K562 (cell line): ENCODE results near the gene SKOR1. TPM values are rescaled to one million over a fixed set of nuclear protein-coding genes. Genes with fewer than 3 reads are reported as not detected.

Source experiments
- C11orf30 ChIP-seq: fragments of 450-650 bp; IDR thresholded peaks from 2 replicates; pipeline ENCODE4 v1.6.1; 2016; ENCODE audit warnings: low read depth, mild to moderate bottlenecking
- CBX8 ChIP-seq: fragments of 200-600 bp; sonication (generic); IDR thresholded peaks from 2 replicates; pipeline ENCODE4 v1.6.1; 2012; ENCODE audit warnings: borderline replicate concordance, mixed run types, low read depth, mild to moderate bottlenecking, moderate library complexity, mixed read lengths, low read length, control low read depth, inconsistent platforms; ENCODE audit not compliant: poor library complexity, severe bottlenecking; ENCODE audit errors: extremely low read depth
- CHCHD3 ChIP-seq: fragments of 250-450 bp; sonication (Bioruptor Pico); IDR thresholded peaks from 2 replicates; pipeline ENCODE4 v2.1.2; 2022; ENCODE audit warnings: mild to moderate bottlenecking
- DDX20 ChIP-seq: fragments of 450-650 bp; IDR thresholded peaks from 2 replicates; pipeline ENCODE4 v1.6.1; 2016; ENCODE audit warnings: missing genetic modification characterization, low read depth, mild to moderate bottlenecking, missing compliant biosample characterization, moderate library complexity
- FOXA1 ChIP-seq: fragments of 450-650 bp; IDR thresholded peaks from 2 replicates; pipeline ENCODE4 v1.6.1; 2016; ENCODE audit warnings: mild to moderate bottlenecking, borderline replicate concordance
- HMG20A ChIP-seq: fragments of 450-650 bp; formaldehyde crosslinking; conservative IDR thresholded peaks from 2 replicates; pipeline ENCODE4 v1.4.0; 2020; ENCODE audit warnings: mild to moderate bottlenecking, mixed read lengths
- HMGN3 ChIP-seq: IDR thresholded peaks from 2 replicates; pipeline ENCODE4 v1.6.1; 2011; ENCODE audit warnings: borderline replicate concordance, low read depth, mild to moderate bottlenecking, mixed read lengths, low read length; ENCODE audit not compliant: insufficient read length; ENCODE audit errors: extremely low read depth
- HNRNPUL1 ChIP-seq: fragments of 200-400 bp; formaldehyde crosslinking; IDR thresholded peaks from 2 replicates; pipeline ENCODE4 v1.6.1; 2017; ENCODE audit warnings: low read length
- KDM1A ChIP-seq, 2 experiments: fragments of 450-650 bp; IDR thresholded peaks; 2 replicates each; pipeline ENCODE4 v1.6.1; 2016; ENCODE audit warnings: mild to moderate bottlenecking in 2 of 2
- KLF6 ChIP-seq: fragments of 250-450 bp; sonication (Bioruptor Pico); IDR thresholded peaks from 2 replicates; pipeline ENCODE4 v1.4.0; 2020; ENCODE audit warnings: mild to moderate bottlenecking, moderate library complexity, borderline replicate concordance
- MAFG ChIP-seq: fragments of 450-650 bp; conservative IDR thresholded peaks from 2 replicates; pipeline ENCODE4 v1.6.1; 2016; ENCODE audit warnings: missing genetic modification characterization, missing compliant biosample characterization
- MECOM ChIP-seq: fragments of 250-450 bp; sonication (Bioruptor Pico); IDR thresholded peaks from 2 replicates; pipeline ENCODE4 v1.8.0; 2022; ENCODE audit warnings: inconsistent platforms
- MNT ChIP-seq, 2 experiments: fragments of 450-650 bp; conservative IDR thresholded peaks; 2 replicates each; pipeline ENCODE4 v1.6.1; 2017; ENCODE audit warnings: mild to moderate bottlenecking in 2 of 2, moderate library complexity in 2 of 2
- NFE2 ChIP-seq: IDR thresholded peaks from 2 replicates; pipeline ENCODE4 v1.6.1; 2014; ENCODE audit warnings: antibody characterized with exemption, low read depth
- NKRF ChIP-seq: fragments of 450-650 bp; IDR thresholded peaks from 2 replicates; pipeline ENCODE4 v1.6.1; 2016; ENCODE audit warnings: borderline replicate concordance
- NR2C1 ChIP-seq, 2 experiments: fragments of 450-650 bp; IDR thresholded peaks; 2 replicates each; pipeline ENCODE4 v1.6.1; 2017; ENCODE audit warnings: mild to moderate bottlenecking in 2 of 2, antibody characterized with exemption in 1 of 2, inconsistent platforms in 1 of 2, missing compliant biosample characterization in 1 of 2, missing genetic modification characterization in 1 of 2
- PRMT5 ChIP-seq: sonication (generic); formaldehyde crosslinking; IDR thresholded peaks from 2 replicates; pipeline ENCODE4 v1.5.0; 2020; ENCODE audit warnings: missing genetic modification reagents
- SMAD1 ChIP-seq: fragments of 150-350 bp; IDR thresholded peaks from 2 replicates; pipeline ENCODE4 v1.6.1; 2014; ENCODE audit warnings: low read length, low read depth; ENCODE audit not compliant: partially characterized antibody
- TCF3 ChIP-seq: sonication (generic); formaldehyde crosslinking; IDR thresholded peaks from 2 replicates; pipeline ENCODE4 v1.4.0; 2020; ENCODE audit warnings: mild to moderate bottlenecking, missing genetic modification reagents
- ZFP91 ChIP-seq: sonication (generic); formaldehyde crosslinking; IDR thresholded peaks from 2 replicates; pipeline ENCODE4 v1.8.0; 2022; ENCODE audit warnings: mild to moderate bottlenecking, missing genetic modification reagents
- ZKSCAN1 ChIP-seq: fragments of 150-350 bp; IDR thresholded peaks from 2 replicates; pipeline ENCODE4 v1.6.1; 2016; ENCODE audit warnings: low read depth, low read length
- ZNF408 ChIP-seq: fragments of 250-450 bp; sonication (Bioruptor Pico); IDR thresholded peaks from 2 replicates; pipeline ENCODE4 v1.4.0; 2020; ENCODE audit warnings: low read depth, mild to moderate bottlenecking, moderate library complexity
- ZNF668 ChIP-seq: fragments of 250-450 bp; sonication (Bioruptor Pico); IDR thresholded peaks from 2 replicates; pipeline ENCODE4 v1.8.0; 2022; ENCODE audit warnings: mild to moderate bottlenecking, inconsistent platforms
- ZNF766 ChIP-seq: fragments of 200-800 bp; sonication (Bioruptor generic); conservative IDR thresholded peaks from 2 replicates; pipeline ENCODE4 v1.6.1; 2016; ENCODE audit warnings: missing genetic modification characterization, missing compliant biosample characterization
- ZNF79 ChIP-seq: fragments of 250-450 bp; sonication (Bioruptor Pico); IDR thresholded peaks from 2 replicates; pipeline ENCODE4 v1.4.0; 2020; ENCODE audit warnings: low read depth, mild to moderate bottlenecking, moderate library complexity
- ZZZ3 ChIP-seq: fragments of 450-650 bp; IDR thresholded peaks from 2 replicates; pipeline ENCODE4 v1.6.1; 2016; ENCODE audit warnings: antibody characterized with exemption, mild to moderate bottlenecking, moderate library complexity
- polyA plus RNA-seq, 8 experiments: library from polyadenylated mRNA; depleted of rRNA in 4 of 8; stranded (reverse) in 5 of 8; unstranded in 3 of 8; fragments of >200 nt; fragmentation: Nextera tagmentation in 2 of 8; fragmentation: Illumina TruSeq in 1 of 8; extraction: Ambion mirVana in 2 of 8; extraction: Trizol in 1 of 8; gene quantifications; 2 replicates each; pipeline versions ENCODE4 v1.2.1 to v1.2.3, GENCODE V29; 2011 to 2014; ENCODE audit warnings: inconsistent platforms in 1 of 8, missing spikeins in 1 of 8
- total RNA-seq, 7 experiments: library from RNA; depleted of rRNA in 6 of 7; stranded (reverse); fragments of >200 nt in 6 of 7; fragmentation: Illumina TruSeq in 2 of 7; extraction: Trizol in 2 of 7; gene quantifications; 2 replicates each; pipeline versions ENCODE4 v1.2.1 to v1.2.3, GENCODE V29; 2011 to 2021; ENCODE audit warnings: low replicate concordance in 1 of 7

The SKOR1 gene
- total and polyA plus RNA-seq, 9 of the 15 experiments (the other 6 are each of a cell fraction or from before 2014, with no cell fraction given) = 0.04 to 0.41 (median 0.09) TPM; not detected in 3

GRCh38 chr15:67799801-67800205 is 25.5 kb upstream of the SKOR1 start (continued):
- TF ChIP-seq KLF6 (CRISPR knock-in tag) (no peak), DDX20 (tag) (no peak), MNT (conservative IDR thresholded peaks at IDR 0.05) (0 out of 4 replicates have a peak, but pooled peaks of 1 of the 2 experiments have one; percentile 35), CHCHD3 (no peak), ZNF766 (CRISPR knock-in tag) (no peak), ZZZ3 (no peak), C11orf30 (peak; percentile 73), ZKSCAN1 (no peak), ZFP91 (no peak), MAFG (peak; percentile 82), HMGN3 (peak; percentile 40), ZNF668 (CRISPR knock-in tag) (no peak), HMG20A (CRISPR knock-in tag) (peak; percentile 80; the same call in 1 of the 2 replicates), SMAD1 (no peak), NFE2 (peak; percentile 95), CBX8 (no peak), PRMT5 (no peak), KDM1A (IDR thresholded peaks at IDR 0.05) (peak; percentile 92 to 94), NR2C1 (IDR thresholded peaks at IDR 0.05) (no peak), NR2C1 (tag; IDR thresholded peaks at IDR 0.05) (no peak), TCF3 (CRISPR knock-in tag) (peak; percentile 74), ZNF408 (CRISPR knock-in tag) (no peak), FOXA1 (no peak), ZNF79 (no peak), MECOM (CRISPR knock-in tag) (peak; percentile 84), NKRF (no peak), HNRNPUL1 (no peak)
